Mesenchymal stem cell (in vitro differentiated cells and primary cell): ENCODE data around the gene TMEM178B.

Experiments used
- DNase-seq: peaks from one replicate; pipeline ENCODE4 v3.0.0-alpha.2; 2013
- H2AFZ ChIP-seq: one replicate; pipeline ENCODE4 v1.6.1; 2013; ENCODE audit warnings: low read depth, mild to moderate bottlenecking, control low read depth, inconsistent platforms, low read length, moderate library complexity
- H2AK5ac ChIP-seq: 2 replicates; pipeline ENCODE4 v1.6.1; 2013; ENCODE audit warnings: low read length, moderate library complexity, mild to moderate bottlenecking, inconsistent platforms; ENCODE audit not compliant: severe bottlenecking
- H2BK120ac ChIP-seq: one replicate; pipeline ENCODE4 v1.6.1; 2013; ENCODE audit warnings: low read depth, mild to moderate bottlenecking, inconsistent platforms, low read length, moderate library complexity
- H2BK12ac ChIP-seq, 2 experiments: one replicate each; pipeline ENCODE4 v1.6.1; 2013; ENCODE audit warnings: inconsistent platforms in 2 of 2, low read length in 2 of 2, mild to moderate bottlenecking in 2 of 2, moderate library complexity in 2 of 2, control low read depth in 1 of 2
- H2BK15ac ChIP-seq: one replicate; pipeline ENCODE4 v1.6.1; 2013; ENCODE audit warnings: mild to moderate bottlenecking, low read depth, inconsistent platforms; ENCODE audit not compliant: poor library complexity, severe bottlenecking
- H2BK5ac ChIP-seq: 2 replicates; pipeline ENCODE4 v1.6.1; 2013; ENCODE audit warnings: low read depth, mild to moderate bottlenecking, low read length, control low read depth, inconsistent platforms; ENCODE audit not compliant: poor library complexity, severe bottlenecking
- H3K14ac ChIP-seq, 2 experiments: one replicate each; pipeline ENCODE4 v1.6.1; 2013; ENCODE audit warnings: inconsistent platforms in 2 of 2, low read length in 2 of 2, control low read depth in 1 of 2, mild to moderate bottlenecking in 1 of 2, moderate library complexity in 1 of 2
- H3K18ac ChIP-seq, 2 experiments: one replicate each; pipeline ENCODE4 v1.6.1; 2013; ENCODE audit warnings: inconsistent platforms in 2 of 2, low read length in 2 of 2, control low read depth in 1 of 2, low read depth in 1 of 2, mild to moderate bottlenecking in 1 of 2
- H3K23ac ChIP-seq, 2 experiments: one replicate each; pipeline ENCODE4 v1.6.1; 2013; ENCODE audit warnings: inconsistent platforms in 2 of 2, low read length in 2 of 2, mild to moderate bottlenecking in 2 of 2, moderate library complexity in 2 of 2, control low read depth in 1 of 2
- H3K27ac ChIP-seq: 2 replicates; pipeline ENCODE4 v1.5.1; 2013; ENCODE audit warnings: mild to moderate bottlenecking, moderate library complexity, low read length, control low read depth, inconsistent platforms; ENCODE audit not compliant: poor library complexity, severe bottlenecking
- H3K27me3 ChIP-seq, 2 experiments: 2 replicates each; pipeline versions ENCODE4 v1.6.1 to v1.7.0; 2013; ENCODE audit warnings: low read length in 2 of 2, mild to moderate bottlenecking in 2 of 2, moderate library complexity in 2 of 2, control low read depth in 1 of 2, inconsistent platforms in 1 of 2; ENCODE audit not compliant: control insufficient read depth in 1 of 2, insufficient read depth in 1 of 2
- H3K36me3 ChIP-seq, 2 experiments: 2 replicates each; pipeline versions ENCODE4 v1.6.1 to v1.7.0; 2013; ENCODE audit warnings: low read length in 2 of 2, control low read depth in 1 of 2, inconsistent platforms in 1 of 2, low read depth in 1 of 2, mild to moderate bottlenecking in 1 of 2; ENCODE audit not compliant: insufficient read depth in 2 of 2, control insufficient read depth in 1 of 2
- H3K4ac ChIP-seq, 2 experiments: one replicate each; pipeline ENCODE4 v1.6.1; 2013; ENCODE audit warnings: inconsistent platforms in 2 of 2, low read length in 2 of 2, mild to moderate bottlenecking in 2 of 2, moderate library complexity in 2 of 2, control low read depth in 1 of 2, low read depth in 1 of 2
- H3K4me1 ChIP-seq: 2 replicates; pipeline ENCODE4 v1.6.1; 2013; ENCODE audit warnings: low read depth, low read length, control low read depth; ENCODE audit not compliant: control insufficient read depth, insufficient read depth
- H3K4me2 ChIP-seq: 2 replicates; pipeline ENCODE4 v1.6.1; 2013; ENCODE audit warnings: low read length, mild to moderate bottlenecking, inconsistent platforms; ENCODE audit not compliant: poor library complexity, severe bottlenecking
- H3K4me3 ChIP-seq, 2 experiments: 2 replicates each; pipeline versions ENCODE4 v1.5.1 to v1.7.0; 2013; ENCODE audit warnings: low read length in 2 of 2, mild to moderate bottlenecking in 2 of 2, control low read depth in 1 of 2, low read depth in 1 of 2; ENCODE audit not compliant: insufficient read depth in 1 of 2
- H3K79me1 ChIP-seq: replicated peaks from 2 replicates; pipeline ENCODE4 v1.6.1; 2013; ENCODE audit warnings: mild to moderate bottlenecking, control low read depth, low read length, inconsistent platforms; ENCODE audit not compliant: poor library complexity, severe bottlenecking
- H3K9ac ChIP-seq: 2 replicates; pipeline ENCODE4 v1.7.0; 2013; ENCODE audit warnings: mild to moderate bottlenecking, low read length, moderate library complexity
- H3K9me3 ChIP-seq: 2 replicates; pipeline ENCODE4 v1.7.0; 2013; ENCODE audit warnings: mild to moderate bottlenecking, low read length; ENCODE audit not compliant: control insufficient read depth
- H4K8ac ChIP-seq: one replicate; pipeline ENCODE4 v1.6.1; 2013; ENCODE audit warnings: inconsistent platforms, mild to moderate bottlenecking, low read length, moderate library complexity
- H4K91ac ChIP-seq: one replicate; pipeline ENCODE4 v1.6.1; 2013; ENCODE audit warnings: mild to moderate bottlenecking, low read length, inconsistent platforms
- WGBS: methylation state at CpG from one replicate; pipeline ENCODE4 v1.1.7; 2013; ENCODE audit warnings: mixed read lengths; 5-methylcytosine and 5-hydroxymethylcytosine counted together

TMEM178B gene

DNA sequence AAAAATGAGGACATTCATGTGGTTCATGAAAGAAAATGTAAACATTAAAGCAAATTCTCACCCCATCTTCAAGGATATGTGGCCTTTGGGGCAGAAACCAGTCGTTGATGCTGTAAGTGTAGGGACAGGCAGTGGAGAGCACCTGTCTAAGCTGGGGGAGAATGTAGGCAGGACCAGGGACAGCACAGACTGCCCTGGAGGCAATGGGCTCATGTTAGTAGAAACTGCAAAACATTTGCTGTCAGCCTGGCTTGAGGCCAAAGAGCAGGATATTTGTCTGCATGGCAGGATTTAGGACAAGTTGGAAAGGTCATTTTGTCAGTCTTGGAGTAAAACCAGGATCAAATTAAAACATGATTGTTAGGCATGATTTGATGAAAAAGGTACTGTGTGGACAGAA, 265.7 kb downstream of the TMEM178B start:
- no peak overlapping the region for H3K27ac ChIP-seq
- no peak overlapping the region for H4K8ac ChIP-seq
- no peak overlapping the region for H3K14ac ChIP-seq
- H3K79me1 ChIP-seq, result peaks cover 6% of the 10 kb centered on the region
- no peak overlapping the region for H2AFZ ChIP-seq
- DNase-seq, result no peak
- H2BK120ac ChIP-seq, result no peak overlapping the region
- no peak overlapping the region for H2BK15ac ChIP-seq
- WGBS, result 11% methylated on average over 1 of the region's 1 CpG
- H3K4me1 ChIP-seq, result peaks cover 5% of the 10 kb centered on the region
- no peak overlapping the region for H3K9ac ChIP-seq
- no peak overlapping the region for H3K18ac ChIP-seq
- no peak overlapping the region for H2AK5ac ChIP-seq
- H2BK5ac ChIP-seq, result no peak overlapping the region
- H3K4me2 ChIP-seq, result no peak overlapping the region
- no peaks in the 10 kb centered on the region for H3K9me3 ChIP-seq
- H3K23ac ChIP-seq, result no peak overlapping the region
- H3K27me3 ChIP-seq, result no peaks in the 10 kb centered on the region
- H3K4me3 ChIP-seq, result no peak overlapping the region
- no peak overlapping the region for H4K91ac ChIP-seq
- no peak overlapping the region for H2BK12ac ChIP-seq
- no peak overlapping the region for H3K4ac ChIP-seq
- no peaks in the 10 kb centered on the region for H3K36me3 ChIP-seq

DNA sequence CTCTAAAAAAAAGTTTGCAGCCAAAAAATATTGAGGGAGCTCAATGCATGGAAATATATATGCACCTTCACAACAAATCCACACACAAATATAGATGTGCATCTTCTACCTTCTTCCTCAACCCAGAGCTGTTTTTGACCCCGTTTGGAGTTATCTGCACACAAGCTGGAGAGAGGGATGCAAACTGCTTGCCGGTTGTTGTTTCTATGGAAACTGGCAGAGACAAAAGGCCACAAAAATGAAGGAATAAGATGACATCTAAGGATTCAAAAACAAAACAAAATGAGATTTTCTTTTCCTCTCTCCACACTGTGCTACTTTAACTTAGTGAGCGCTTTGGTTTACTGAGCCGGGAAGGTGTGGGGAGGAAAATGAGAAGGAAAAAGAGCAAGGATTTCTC, 267.1 kb downstream of the TMEM178B start:
- Histone ChIP-seq H3K14ac (no peak overlapping the region), H2AFZ (no peak overlapping the region), H2BK15ac (no peak overlapping the region), H3K4me1 (peaks cover 5% of the 10 kb centered on the region), H3K36me3 (no peaks in the 10 kb centered on the region), H2BK12ac (no peak overlapping the region), H2AK5ac (no peak overlapping the region), H3K18ac (no peak overlapping the region), H3K4me3 (no peak overlapping the region), H3K9me3 (no peaks in the 10 kb centered on the region), H3K27ac (no peak overlapping the region), H3K9ac (no peak overlapping the region), H3K4ac (no peak overlapping the region), H2BK120ac (no peak overlapping the region), H3K23ac (no peak overlapping the region), H4K91ac (no peak overlapping the region), H3K4me2 (no peak overlapping the region), H2BK5ac (no peak overlapping the region), H3K27me3 (no peaks in the 10 kb centered on the region), H4K8ac (no peak overlapping the region), H3K79me1 (peaks cover 4% of the 10 kb centered on the region)
- WGBS, result no CpG with 5 or more reads among the region's 4 CpGs
- DNase-seq, result no peak

DNA sequence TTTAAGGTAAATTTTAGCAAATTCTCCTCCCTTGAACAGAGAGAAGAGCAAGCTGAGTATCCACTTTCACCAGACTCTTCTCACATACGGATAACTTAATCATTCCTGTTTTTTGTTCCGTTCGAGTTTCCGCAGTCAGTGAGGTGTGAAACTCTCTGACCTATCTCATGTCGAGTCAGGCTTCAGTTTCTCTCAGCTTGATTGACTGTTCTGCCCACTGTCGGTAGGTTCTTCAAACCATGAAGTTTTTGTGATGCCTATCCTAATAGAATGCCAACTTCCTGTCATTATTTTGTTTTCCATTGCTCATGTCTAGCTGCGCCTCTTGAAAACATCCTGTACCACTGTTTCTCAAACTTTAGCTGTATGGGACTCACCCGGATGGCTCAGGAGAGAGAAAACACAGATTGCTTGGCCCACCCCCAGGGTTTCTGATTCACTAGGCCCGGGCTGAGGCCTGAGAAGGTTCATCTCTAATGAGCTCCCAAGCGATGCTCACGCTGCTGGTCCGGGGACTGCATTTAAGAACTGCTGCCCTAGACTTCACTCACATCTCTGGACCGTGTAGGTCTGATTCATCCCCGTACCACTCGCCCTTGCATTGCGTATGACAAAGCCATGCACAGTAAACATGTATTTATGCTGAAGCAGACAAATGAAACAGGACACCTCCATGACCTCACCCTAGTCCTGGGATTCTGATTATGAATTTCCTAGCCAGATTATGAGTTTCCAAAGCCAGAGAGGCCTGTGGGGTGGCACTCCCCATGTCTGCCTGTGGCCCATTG, 269.0 kb downstream of the TMEM178B start:
- H3K27ac ChIP-seq, result no peak overlapping the region
- no peak overlapping the region for H3K14ac ChIP-seq
- no peak overlapping the region for H3K9ac ChIP-seq
- H2AFZ ChIP-seq, result no peak overlapping the region
- no peak for DNase-seq
- H4K91ac ChIP-seq, result no peak overlapping the region
- WGBS, result 86% methylated on average over 16 of the region's 16 CpGs
- H2BK12ac ChIP-seq, result no peak overlapping the region
- H3K79me1 ChIP-seq, result peaks cover 4% of the 10 kb centered on the region
- no peaks in the 10 kb centered on the region for H3K36me3 ChIP-seq
- H3K4ac ChIP-seq, result no peak overlapping the region
- no peaks in the 10 kb centered on the region for H3K27me3 ChIP-seq
- H3K4me2 ChIP-seq, result no peak overlapping the region
- H4K8ac ChIP-seq, result no peak overlapping the region
- no peak overlapping the region for H3K4me3 ChIP-seq
- H3K9me3 ChIP-seq, result peaks cover 5% of the 10 kb centered on the region
- no peak overlapping the region for H3K23ac ChIP-seq
- H2AK5ac ChIP-seq, result no peak overlapping the region
- peaks cover 3% of the 10 kb centered on the region for H3K4me1 ChIP-seq
- H3K18ac ChIP-seq, result no peak overlapping the region
- no peak overlapping the region for H2BK5ac ChIP-seq
- no peak overlapping the region for H2BK15ac ChIP-seq
- no peak overlapping the region for H2BK120ac ChIP-seq

DNA sequence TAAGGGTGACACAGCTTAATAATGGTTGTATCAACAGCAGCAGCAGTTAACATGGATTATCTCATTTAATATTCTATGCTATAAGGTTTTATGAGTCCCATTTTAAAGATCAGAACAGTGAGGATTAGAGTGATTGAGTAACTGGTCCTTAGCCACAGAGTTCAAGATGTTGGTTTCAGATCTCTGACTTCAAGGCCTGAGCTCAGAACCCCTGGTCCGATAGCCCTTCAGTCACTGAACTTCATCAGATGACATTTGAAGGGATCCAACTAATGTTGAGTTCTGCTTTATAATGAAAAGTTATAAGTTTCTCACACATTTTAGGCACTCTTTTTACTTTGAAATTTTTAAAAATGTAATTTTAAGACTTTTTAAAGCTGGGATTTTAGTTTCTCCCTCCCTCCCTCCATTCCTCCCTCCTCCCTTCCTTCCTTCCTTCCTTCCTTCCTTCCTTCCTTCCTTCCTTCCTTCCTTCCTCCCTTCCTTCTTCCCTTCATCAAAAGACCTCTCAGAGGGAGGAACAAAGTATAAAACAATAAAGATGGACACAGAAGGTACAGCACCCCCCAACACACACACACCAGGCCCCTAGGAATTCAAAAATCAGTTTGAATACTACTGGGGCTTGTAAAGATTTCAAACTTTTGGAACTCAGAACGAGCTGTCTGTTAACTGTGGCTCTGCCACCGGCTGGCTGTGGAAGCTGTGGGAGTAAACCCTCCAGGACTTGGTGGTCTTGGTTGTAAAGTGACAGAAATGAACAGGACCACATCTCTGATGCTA, 270.5 kb downstream of the TMEM178B start:
- Histone ChIP-seq H3K4me1 (no peaks in the 10 kb centered on the region), H2BK15ac (no peak overlapping the region), H3K27ac (no peak overlapping the region), H3K4me2 (no peak overlapping the region), H2BK120ac (no peak overlapping the region), H2AK5ac (no peak overlapping the region), H3K23ac (no peak overlapping the region), H3K18ac (no peak overlapping the region), H3K14ac (no peak overlapping the region), H3K9me3 (peaks cover 5% of the 10 kb centered on the region), H3K4ac (no peak overlapping the region), H4K91ac (no peak overlapping the region), H3K4me3 (no peak overlapping the region), H2BK12ac (no peak overlapping the region), H3K36me3 (no peaks in the 10 kb centered on the region), H3K27me3 (no peaks in the 10 kb centered on the region), H3K79me1 (no peaks in the 10 kb centered on the region), H3K9ac (no peak overlapping the region), H2BK5ac (no peak overlapping the region), H4K8ac (no peak overlapping the region), H2AFZ (no peak overlapping the region)
- WGBS, result 83% methylated on average over 2 of the region's 3 CpGs
- no peak for DNase-seq
